Transverse colon (tissue), 4 donors: ENCODE data around the gene RAMAC.

Source experiments
- EP300 ChIP-seq: sonication (generic); formaldehyde crosslinking; IDR thresholded peaks from one replicate; pipeline ENCODE4 v1.6.1; 2017; ENCODE audit warnings: antibody characterized with exemption, low read depth
- POLR2A ChIP-seq: fragments of 450-650 bp; IDR thresholded peaks from one replicate; pipeline ENCODE4 v1.6.1; 2016; ENCODE audit warnings: antibody characterized with exemption, mild to moderate bottlenecking, moderate library complexity
- POLR2AphosphoS5 ChIP-seq, 3 donors: sonication (generic); formaldehyde crosslinking; IDR thresholded peaks; one replicate each; pipeline ENCODE4 v1.6.1; 2016; ENCODE audit warnings: antibody characterized with exemption in 3 of 3
- TF ChIP-seq, protein P1 (sequence below), 5 experiments: fragments of 200-600 bp in 3 of 5; fragments of 450-650 bp in 2 of 5; sonication (generic) in 3 of 5; IDR thresholded peaks; 1 replicate in 2 of 5; 2 replicates in 3 of 5; pipeline ENCODE4 v1.5.1; 2016 to 2017; ENCODE audit warnings: antibody characterized with exemption in 5 of 5, inconsistent platforms in 3 of 5, mild to moderate bottlenecking in 2 of 5, moderate library complexity in 1 of 5

DNA sequence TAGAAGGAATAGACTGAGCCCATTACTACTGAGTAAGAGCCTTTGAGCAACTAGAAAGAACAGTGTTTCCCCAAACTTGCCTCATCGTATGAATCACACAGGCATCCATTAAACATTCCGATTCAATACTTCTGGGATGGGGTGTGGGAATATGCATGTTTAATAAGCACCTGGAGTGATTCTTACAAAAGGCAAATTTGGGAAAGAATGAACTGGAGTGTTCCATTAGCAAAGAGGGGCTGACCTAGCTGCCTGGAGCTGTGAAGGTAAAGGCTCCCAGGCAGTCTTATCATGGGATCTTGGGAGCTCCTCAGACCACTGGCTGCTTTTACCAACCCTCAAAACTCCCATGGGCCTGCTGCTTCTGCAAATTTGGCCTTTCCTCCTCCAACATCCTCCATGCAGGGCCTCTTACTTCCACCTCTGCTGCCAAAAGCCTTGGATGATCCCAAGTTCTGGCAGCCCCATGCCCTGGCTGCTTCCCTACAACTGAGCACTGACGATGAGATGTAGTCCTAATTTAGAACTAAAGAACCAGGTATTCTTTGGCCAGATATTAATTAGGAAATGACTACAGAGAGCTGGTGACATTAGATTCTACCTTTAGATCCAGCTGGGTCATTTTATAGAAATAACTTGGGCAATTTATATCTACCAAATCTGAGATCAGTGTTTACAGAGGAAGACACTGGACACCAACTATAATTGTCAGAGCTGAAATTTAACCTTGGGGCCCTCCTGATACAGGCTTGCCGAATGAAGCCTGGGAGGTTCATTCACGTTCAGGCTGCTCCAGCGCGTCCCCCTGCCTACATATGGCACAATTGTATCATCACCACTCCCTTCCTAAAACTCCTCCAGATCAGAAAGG lies 22.3 kb upstream of the RAMAC start:
- TF ChIP-seq, protein P1, sequence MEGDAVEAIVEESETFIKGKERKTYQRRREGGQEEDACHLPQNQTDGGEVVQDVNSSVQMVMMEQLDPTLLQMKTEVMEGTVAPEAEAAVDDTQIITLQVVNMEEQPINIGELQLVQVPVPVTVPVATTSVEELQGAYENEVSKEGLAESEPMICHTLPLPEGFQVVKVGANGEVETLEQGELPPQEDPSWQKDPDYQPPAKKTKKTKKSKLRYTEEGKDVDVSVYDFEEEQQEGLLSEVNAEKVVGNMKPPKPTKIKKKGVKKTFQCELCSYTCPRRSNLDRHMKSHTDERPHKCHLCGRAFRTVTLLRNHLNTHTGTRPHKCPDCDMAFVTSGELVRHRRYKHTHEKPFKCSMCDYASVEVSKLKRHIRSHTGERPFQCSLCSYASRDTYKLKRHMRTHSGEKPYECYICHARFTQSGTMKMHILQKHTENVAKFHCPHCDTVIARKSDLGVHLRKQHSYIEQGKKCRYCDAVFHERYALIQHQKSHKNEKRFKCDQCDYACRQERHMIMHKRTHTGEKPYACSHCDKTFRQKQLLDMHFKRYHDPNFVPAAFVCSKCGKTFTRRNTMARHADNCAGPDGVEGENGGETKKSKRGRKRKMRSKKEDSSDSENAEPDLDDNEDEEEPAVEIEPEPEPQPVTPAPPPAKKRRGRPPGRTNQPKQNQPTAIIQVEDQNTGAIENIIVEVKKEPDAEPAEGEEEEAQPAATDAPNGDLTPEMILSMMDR (IDR thresholded peaks at IDR 0.05), result no peak
- TF ChIP-seq EP300, result no peak
- TF ChIP-seq POLR2A, result no peak
- TF ChIP-seq POLR2AphosphoS5 (IDR thresholded peaks at IDR 0.05), result no peak
